K562 (cell line): ENCODE results near the gene PHTF2. TPM values are rescaled to one million over a fixed set of nuclear protein-coding genes. Genes with fewer than 3 reads are reported as not detected.

Source experiments
- C11orf30 ChIP-seq: fragments of 450-650 bp; IDR thresholded peaks from 2 replicates; pipeline ENCODE4 v1.6.1; 2016; ENCODE audit warnings: low read depth, mild to moderate bottlenecking
- ESRRA ChIP-seq: fragments of 450-650 bp; IDR thresholded peaks from 2 replicates; pipeline ENCODE4 v1.6.1; 2014; ENCODE audit warnings: low read depth, mild to moderate bottlenecking, moderate library complexity, borderline replicate concordance
- FOSL1 ChIP-seq: fragments of 200-800 bp; sonication (Bioruptor generic); conservative IDR thresholded peaks from 2 replicates; pipeline ENCODE4 v1.6.1; 2016; ENCODE audit warnings: missing genetic modification characterization, missing compliant biosample characterization
- HMGXB4 ChIP-seq: sonication (generic); formaldehyde crosslinking; IDR thresholded peaks from 2 replicates; pipeline ENCODE4 v1.8.1; 2023; ENCODE audit warnings: mild to moderate bottlenecking, missing genetic modification reagents
- HSF4 ChIP-seq: fragments of 250-450 bp; sonication (Bioruptor Pico); IDR thresholded peaks from 2 replicates; pipeline ENCODE4 v2.1.2; 2022; ENCODE audit warnings: mild to moderate bottlenecking, moderate library complexity, borderline replicate concordance
- MCM7 ChIP-seq, 2 experiments: fragments of 450-650 bp; IDR thresholded peaks; 2 replicates each; pipeline ENCODE4 v1.6.1; 2016 to 2018
- MTF1 ChIP-seq: fragments of 250-450 bp; sonication (Bioruptor Pico); IDR thresholded peaks from 2 replicates; pipeline ENCODE4 v1.9.0; 2021; ENCODE audit warnings: moderate library complexity, mild to moderate bottlenecking, inconsistent platforms, borderline replicate concordance
- PYGO2 ChIP-seq: fragments of 450-650 bp; IDR thresholded peaks from 2 replicates; pipeline ENCODE4 v1.6.1; 2016; ENCODE audit warnings: mild to moderate bottlenecking, missing genetic modification characterization, moderate library complexity, missing compliant biosample characterization
- RFX5 ChIP-seq: IDR thresholded peaks from 2 replicates; pipeline ENCODE4 v1.6.1; 2011; ENCODE audit warnings: low read depth, mild to moderate bottlenecking, improper control_type of control experiment, low read length
- TEAD4 ChIP-seq, 2 experiments: sonication (generic) in 1 of 2; formaldehyde crosslinking in 1 of 2; IDR thresholded peaks; 2 replicates each; pipeline versions ENCODE4 v1.6.1 to v1.8.0; 2012 to 2022; ENCODE audit warnings: borderline replicate concordance in 1 of 2, inconsistent platforms in 1 of 2, low read length in 1 of 2, mild to moderate bottlenecking in 1 of 2, missing genetic modification reagents in 1 of 2
- ZFP30 ChIP-seq: fragments of 250-450 bp; sonication (Bioruptor Pico); IDR thresholded peaks from 2 replicates; pipeline ENCODE4 v1.8.0; 2022; ENCODE audit warnings: moderate library complexity, mild to moderate bottlenecking, inconsistent platforms, borderline replicate concordance
- ZNF184 ChIP-seq: sonication (generic); formaldehyde crosslinking; IDR thresholded peaks from 2 replicates; pipeline ENCODE4 v1.5.0; 2020; ENCODE audit warnings: missing genetic modification reagents
- ZNF589 ChIP-seq: fragments of 200-800 bp; sonication (Bioruptor generic); IDR thresholded peaks from 2 replicates; pipeline ENCODE4 v1.6.1; 2016; ENCODE audit warnings: low read depth, missing genetic modification characterization, missing compliant biosample characterization
- polyA plus RNA-seq, 8 experiments: library from polyadenylated mRNA; depleted of rRNA in 4 of 8; stranded (reverse) in 5 of 8; unstranded in 3 of 8; fragments of >200 nt; fragmentation: Nextera tagmentation in 2 of 8; fragmentation: Illumina TruSeq in 1 of 8; extraction: Ambion mirVana in 2 of 8; extraction: Trizol in 1 of 8; gene quantifications; 2 replicates each; pipeline versions ENCODE4 v1.2.1 to v1.2.3, GENCODE V29; 2011 to 2014; ENCODE audit warnings: inconsistent platforms in 1 of 8, missing spikeins in 1 of 8
- total RNA-seq, 7 experiments: library from RNA; depleted of rRNA in 6 of 7; stranded (reverse); fragments of >200 nt in 6 of 7; fragmentation: Illumina TruSeq in 2 of 7; extraction: Trizol in 2 of 7; gene quantifications; 2 replicates each; pipeline versions ENCODE4 v1.2.1 to v1.2.3, GENCODE V29; 2011 to 2021; ENCODE audit warnings: low replicate concordance in 1 of 7
- TF ChIP-seq, protein P1 (sequence below): sonication (generic); formaldehyde crosslinking; IDR thresholded peaks from 2 replicates; pipeline ENCODE4 v1.4.0; 2020; ENCODE audit warnings: mild to moderate bottlenecking, missing genetic modification reagents
- TF ChIP-seq, protein P2 (sequence below): fragments of 450-650 bp; IDR thresholded peaks from 2 replicates; pipeline ENCODE4 v1.7.1; 2018; ENCODE audit warnings: mild to moderate bottlenecking, low read depth; ENCODE audit not compliant: partially characterized antibody

Gene PHTF2
- total and polyA plus RNA-seq, 9 of the 15 experiments (the other 6 are each of a cell fraction or from before 2014, with no cell fraction given) = 17.9 to 43.6 (median 25.4) TPM

- TF ChIP-seq TEAD4 (IDR thresholded peaks at IDR 0.05; ENCODE audit: low read length) (no peak), TEAD4 (CRISPR knock-in tag; IDR thresholded peaks at IDR 0.05; ENCODE audit: borderline replicate concordance) (no peak), HMGXB4 (no peak), ZFP30 (CRISPR knock-in tag) (no peak), C11orf30 (peak; percentile 96), ZNF184 (CRISPR knock-in tag) (no peak), MTF1 (no peak), MCM7 (IDR thresholded peaks at IDR 0.05) (no peak), ESRRA (peak; percentile 40; the same call in 1 of the 2 replicates), RFX5 (no peak), FOSL1 (tag) (peak; percentile 79), ZNF589 (CRISPR knock-in tag) (no peak; the same call in 1 of the 2 replicates), PYGO2 (no peak), HSF4 (CRISPR knock-in tag) (peak; percentile 5; the same call in 1 of the 2 replicates)
- TF ChIP-seq, protein P1, sequence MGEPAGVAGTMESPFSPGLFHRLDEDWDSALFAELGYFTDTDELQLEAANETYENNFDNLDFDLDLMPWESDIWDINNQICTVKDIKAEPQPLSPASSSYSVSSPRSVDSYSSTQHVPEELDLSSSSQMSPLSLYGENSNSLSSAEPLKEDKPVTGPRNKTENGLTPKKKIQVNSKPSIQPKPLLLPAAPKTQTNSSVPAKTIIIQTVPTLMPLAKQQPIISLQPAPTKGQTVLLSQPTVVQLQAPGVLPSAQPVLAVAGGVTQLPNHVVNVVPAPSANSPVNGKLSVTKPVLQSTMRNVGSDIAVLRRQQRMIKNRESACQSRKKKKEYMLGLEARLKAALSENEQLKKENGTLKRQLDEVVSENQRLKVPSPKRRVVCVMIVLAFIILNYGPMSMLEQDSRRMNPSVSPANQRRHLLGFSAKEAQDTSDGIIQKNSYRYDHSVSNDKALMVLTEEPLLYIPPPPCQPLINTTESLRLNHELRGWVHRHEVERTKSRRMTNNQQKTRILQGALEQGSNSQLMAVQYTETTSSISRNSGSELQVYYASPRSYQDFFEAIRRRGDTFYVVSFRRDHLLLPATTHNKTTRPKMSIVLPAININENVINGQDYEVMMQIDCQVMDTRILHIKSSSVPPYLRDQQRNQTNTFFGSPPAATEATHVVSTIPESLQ (CRISPR knock-in tag) = no peak
- TF ChIP-seq, protein P2, sequence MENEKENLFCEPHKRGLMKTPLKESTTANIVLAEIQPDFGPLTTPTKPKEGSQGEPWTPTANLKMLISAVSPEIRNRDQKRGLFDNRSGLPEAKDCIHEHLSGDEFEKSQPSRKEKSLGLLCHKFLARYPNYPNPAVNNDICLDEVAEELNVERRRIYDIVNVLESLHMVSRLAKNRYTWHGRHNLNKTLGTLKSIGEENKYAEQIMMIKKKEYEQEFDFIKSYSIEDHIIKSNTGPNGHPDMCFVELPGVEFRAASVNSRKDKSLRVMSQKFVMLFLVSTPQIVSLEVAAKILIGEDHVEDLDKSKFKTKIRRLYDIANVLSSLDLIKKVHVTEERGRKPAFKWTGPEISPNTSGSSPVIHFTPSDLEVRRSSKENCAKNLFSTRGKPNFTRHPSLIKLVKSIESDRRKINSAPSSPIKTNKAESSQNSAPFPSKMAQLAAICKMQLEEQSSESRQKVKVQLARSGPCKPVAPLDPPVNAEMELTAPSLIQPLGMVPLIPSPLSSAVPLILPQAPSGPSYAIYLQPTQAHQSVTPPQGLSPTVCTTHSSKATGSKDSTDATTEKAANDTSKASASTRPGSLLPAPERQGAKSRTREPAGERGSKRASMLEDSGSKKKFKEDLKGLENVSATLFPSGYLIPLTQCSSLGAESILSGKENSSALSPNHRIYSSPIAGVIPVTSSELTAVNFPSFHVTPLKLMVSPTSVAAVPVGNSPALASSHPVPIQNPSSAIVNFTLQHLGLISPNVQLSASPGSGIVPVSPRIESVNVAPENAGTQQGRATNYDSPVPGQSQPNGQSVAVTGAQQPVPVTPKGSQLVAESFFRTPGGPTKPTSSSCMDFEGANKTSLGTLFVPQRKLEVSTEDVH = no peak
Measured at GRCh38 chr7:77989981-77990566, 191.5 kb downstream of the PHTF2 start (continued).
